HG03175 (cell line): ENCODE results near the gene OAS2.
"Not testable (repeated sequence)": the region's sequence is repeated elsewhere in the genome, so short reads cannot be mapped to it uniquely, and the experiment has no call there.

ENCODE experiments used
- ATAC-seq: cut with Tn5 transposase; IDR thresholded peaks from one replicate; pipeline ENCODE4 v1.9.1; 2021; ENCODE audit warnings: mild to moderate bottlenecking, moderate library complexity; ENCODE audit not compliant: unreplicated experiment

OAS2 gene

GRCh38 chr12:112985642-112986290 is 7.4 kb downstream of the OAS2 start:
- no peak for ATAC-seq

- no peak for ATAC-seq
These were observed 8.0 kb downstream of the OAS2 start for GRCh38 chr12:112986291-112986800.

GRCh38 chr12:112987561-112987960 is 9.2 kb downstream of the OAS2 start:
- no peak for ATAC-seq

- ATAC-seq = no peak
These were observed 9.9 kb downstream of the OAS2 start for GRCh38 chr12:112988224-112988623.

- not testable (repeated sequence) for ATAC-seq
These were observed 10.6 kb downstream of the OAS2 start for GRCh38 chr12:112988823-112989385.

- no peak for ATAC-seq
These were observed 11.5 kb downstream of the OAS2 start for GRCh38 chr12:112989806-112990205.

GRCh38 chr12:112992541-112993398 is 14.5 kb downstream of the OAS2 start:
- ATAC-seq = no peak

GRCh38 chr12:112995008-112995407 is 16.7 kb downstream of the OAS2 start:
- ATAC-seq = no peak

GRCh38 chr12:112996501-112996900 is 18.2 kb downstream of the OAS2 start:
- ATAC-seq = no peak

GRCh38 chr12:112997506-112997905 is 19.2 kb downstream of the OAS2 start:
- ATAC-seq = no peak

GRCh38 chr12:112998987-112999767 is 20.9 kb downstream of the OAS2 start:
- ATAC-seq = peak; percentile 76

- no peak for ATAC-seq
These were observed 22.1 kb downstream of the OAS2 start for GRCh38 chr12:113000433-113000832.

GRCh38 chr12:113002155-113002554 is 23.8 kb downstream of the OAS2 start:
- no peak for ATAC-seq

- no peak for ATAC-seq
These were observed 24.4 kb downstream of the OAS2 start for GRCh38 chr12:113002676-113003075.

- ATAC-seq = no peak
These were observed 25.3 kb downstream of the OAS2 start for GRCh38 chr12:113003636-113004035.

GRCh38 chr12:113005762-113006161 is 27.4 kb downstream of the OAS2 start:
- ATAC-seq = no peak

- ATAC-seq = no peak
These were observed 27.9 kb downstream of the OAS2 start for GRCh38 chr12:113006206-113006605.

GRCh38 chr12:113006641-113007040 is 28.3 kb downstream of the OAS2 start:
- no peak for ATAC-seq

GRCh38 chr12:113007166-113007565 is 28.8 kb downstream of the OAS2 start:
- no peak for ATAC-seq

GRCh38 chr12:113010701-113011100 is 32.4 kb downstream of the OAS2 start:
- no peak for ATAC-seq

- ATAC-seq = no peak
These were observed 36.2 kb downstream of the OAS2 start for GRCh38 chr12:113014565-113014964.
